Duodenal mucosa (tissue), 2 donors: Measurements from ENCODE around the gene CIAPIN1.
A peak's percentile ranks its signal among the peaks of the same experiment; 100 is the strongest.

ENCODE experiments used
- H3K27ac ChIP-seq: one replicate; pipeline ENCODE4 v1.7.0; 2013; ENCODE audit warnings: low read depth, low read length
- H3K27me3 ChIP-seq, 2 donors: one replicate each; pipeline ENCODE4 v1.7.0; 2013; ENCODE audit warnings: low read length in 2 of 2, control low read depth in 1 of 2; ENCODE audit not compliant: insufficient read depth in 2 of 2, control insufficient read depth in 1 of 2
- H3K36me3 ChIP-seq, 2 donors: one replicate each; pipeline ENCODE4 v1.7.0; 2013; ENCODE audit warnings: low read length in 2 of 2, control low read depth in 1 of 2; ENCODE audit not compliant: insufficient read depth in 2 of 2, control insufficient read depth in 1 of 2
- H3K4me1 ChIP-seq, 2 donors: one replicate each; pipeline ENCODE4 v1.7.0; 2013; ENCODE audit warnings: low read length in 2 of 2, control low read depth in 1 of 2; ENCODE audit not compliant: insufficient read depth in 2 of 2, control insufficient read depth in 1 of 2
- H3K4me3 ChIP-seq, 2 donors: one replicate each; pipeline ENCODE4 v1.7.0; 2013; ENCODE audit warnings: low read length in 2 of 2, low read depth in 1 of 2
- H3K9ac ChIP-seq, 2 donors: one replicate each; pipeline ENCODE4 v1.7.0; 2013; ENCODE audit warnings: low read length in 2 of 2, low read depth in 1 of 2
- H3K9me3 ChIP-seq, 2 donors: one replicate each; pipeline ENCODE4 v1.7.0; 2013; ENCODE audit warnings: low read length in 2 of 2, control low read depth in 1 of 2; ENCODE audit not compliant: control insufficient read depth in 1 of 2

The CIAPIN1 gene

DNA sequence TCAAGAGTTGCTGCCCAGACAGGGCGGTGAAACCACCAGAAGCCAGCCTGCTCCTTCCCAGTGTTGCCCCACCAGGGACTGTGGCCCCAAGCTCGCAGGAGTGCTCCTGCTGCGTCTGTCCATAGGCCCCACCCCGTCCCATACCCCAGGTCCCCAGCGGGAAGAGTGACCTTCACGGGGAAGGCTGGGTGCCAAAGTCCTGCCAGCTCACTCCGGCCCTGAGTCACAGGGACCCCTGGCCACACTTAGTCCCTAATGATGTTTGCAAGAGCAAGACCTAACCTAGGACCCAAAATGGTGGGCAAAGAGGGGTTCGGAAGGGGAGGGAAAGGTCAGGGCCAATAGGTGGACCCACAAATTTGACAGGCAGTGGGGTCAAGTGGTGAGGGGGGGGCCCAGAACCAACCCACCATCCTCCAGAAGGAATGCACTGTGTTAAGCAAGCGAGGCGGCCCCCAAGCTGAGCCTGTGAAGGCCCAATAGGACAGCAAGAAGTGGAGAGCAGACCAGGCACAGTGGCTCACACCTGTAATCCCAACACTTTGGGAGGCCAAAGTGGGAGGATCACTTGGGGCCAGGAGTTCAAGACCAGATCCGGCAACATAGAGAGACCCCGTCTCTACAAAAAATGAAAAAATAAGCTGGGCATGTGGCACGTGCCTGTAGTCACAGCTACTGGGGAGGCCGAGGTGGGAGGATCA is 35.8 kb upstream of the CIAPIN1 start:
- H3K4me1 ChIP-seq, result peaks cover 53% of the 10 kb centered on the region in 2 donors

DNA sequence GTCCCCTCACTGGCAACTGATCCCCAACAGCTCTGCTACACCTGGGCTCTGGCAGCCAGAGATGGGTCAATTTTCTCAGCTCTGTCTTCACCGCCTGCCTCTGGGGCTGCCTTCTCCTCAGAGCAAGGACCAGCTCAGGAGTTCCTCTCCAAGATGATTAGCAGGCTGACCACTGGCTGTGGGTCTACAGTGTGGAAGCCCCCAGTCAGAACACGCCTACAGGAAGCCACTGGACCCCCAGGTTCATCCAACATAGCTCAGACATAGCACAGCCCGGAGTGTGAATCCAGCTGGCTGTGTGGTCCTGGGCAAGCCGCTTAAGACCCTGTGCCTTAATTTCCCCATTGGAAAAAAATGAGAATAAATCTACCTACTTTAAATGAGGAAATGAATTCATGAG is 34.2 kb upstream of the CIAPIN1 start:
- no peak overlapping the region for H3K27ac ChIP-seq
- peaks cover 53 to 56% of the 10 kb centered on the region in 2 donors for H3K4me1 ChIP-seq
- no peak overlapping the region for H3K9ac ChIP-seq
- H3K4me3 ChIP-seq, result no peak overlapping the region
- no peaks in the 10 kb centered on the region for H3K27me3 ChIP-seq
- peaks cover 3 to 6% of the 10 kb centered on the region in 2 donors for H3K36me3 ChIP-seq
- H3K9me3 ChIP-seq, result no peaks in the 10 kb centered on the region

More for the DNA sequence above, 35.8 kb upstream of the CIAPIN1 start:
- Histone ChIP-seq H3K27me3 (no peaks in the 10 kb centered on the region), H3K36me3 (peaks cover under 1 to 3% of the 10 kb centered on the region in 2 donors), H3K4me3 (no peak overlapping the region), H3K9me3 (no peaks in the 10 kb centered on the region), H3K27ac (no peak overlapping the region), H3K9ac (no peak overlapping the region)

DNA sequence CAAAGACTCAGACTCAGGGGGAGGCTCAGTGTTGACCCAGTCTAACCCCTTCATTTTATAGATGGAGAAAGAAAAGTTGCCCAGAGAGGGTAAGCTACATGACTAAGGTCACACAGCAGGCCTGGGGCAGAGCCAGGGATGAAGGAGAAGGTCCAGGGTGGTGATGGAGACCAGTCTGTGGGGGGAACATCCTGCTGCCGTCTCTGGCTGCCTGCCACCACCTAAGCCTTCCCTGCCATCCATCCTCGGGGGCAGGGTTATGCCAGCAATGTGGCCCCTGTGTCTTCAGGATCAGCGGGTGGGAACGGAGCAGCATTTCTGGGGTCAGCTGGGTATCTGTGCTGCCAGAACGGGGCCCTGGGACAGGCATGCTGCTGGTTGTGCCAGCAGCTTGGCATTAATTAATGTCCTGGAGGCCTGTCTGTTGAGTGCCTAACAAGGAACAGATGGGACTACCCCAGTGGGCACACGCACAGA is 33.6 kb upstream of the CIAPIN1 start:
- Histone ChIP-seq H3K27ac (peak overlapping the region; percentile 41), H3K9me3 (no peaks in the 10 kb centered on the region), H3K4me1 (peaks cover 56 to 61% of the 10 kb centered on the region in 2 donors), H3K27me3 (no peaks in the 10 kb centered on the region), H3K9ac (peak overlapping the region in 1 of 2 donors; percentile 35), H3K4me3 (peak overlapping the region in 1 of 2 donors; percentile 35), H3K36me3 (peaks cover 6 to 11% of the 10 kb centered on the region in 2 donors)

DNA sequence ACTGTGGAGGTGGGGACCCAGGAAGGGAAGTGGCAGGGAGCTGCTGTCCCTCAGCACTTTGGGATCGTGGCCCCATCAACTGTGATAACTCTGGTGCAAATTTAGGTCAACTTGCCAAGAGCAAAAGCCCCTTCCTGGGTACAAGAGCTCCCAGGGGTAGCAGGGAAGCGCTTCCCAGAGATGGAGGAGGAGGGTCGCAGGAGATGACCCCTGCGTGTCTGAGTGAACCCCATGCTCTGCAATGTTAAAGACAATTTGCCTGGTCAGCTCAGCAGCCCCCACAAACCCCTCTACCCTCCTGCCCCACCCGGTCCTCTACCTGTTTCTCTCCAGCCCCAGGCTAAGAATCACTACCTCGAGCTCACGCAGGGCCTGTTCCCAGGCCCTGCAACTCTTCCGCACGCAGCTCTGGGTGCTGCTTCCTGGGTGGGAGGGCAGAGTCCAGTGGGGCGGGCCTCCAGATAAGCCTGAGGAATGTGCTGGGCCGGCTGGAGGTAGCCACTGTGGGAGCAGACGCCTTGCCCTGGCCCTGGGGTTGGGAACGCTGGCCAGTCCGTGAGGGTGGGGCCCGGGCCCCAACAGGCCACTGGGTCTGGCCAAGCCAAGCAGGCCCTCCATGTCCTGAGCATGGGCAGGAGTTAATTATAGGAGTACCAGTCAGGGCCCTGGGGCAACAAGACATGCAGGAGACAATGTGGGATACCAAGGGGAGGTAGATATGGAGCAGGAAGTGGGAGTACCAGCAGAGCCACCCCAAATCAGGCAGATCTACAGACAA is 33.0 kb upstream of the CIAPIN1 start:
- H3K4me1 ChIP-seq, result peaks cover 50 to 61% of the 10 kb centered on the region in 2 donors
- no peaks in the 10 kb centered on the region for H3K27me3 ChIP-seq
- peak overlapping the region; percentile 73 to 74 for H3K4me3 ChIP-seq
- H3K27ac ChIP-seq, result peak overlapping the region; percentile 41
- H3K9me3 ChIP-seq, result no peaks in the 10 kb centered on the region
- H3K36me3 ChIP-seq, result peaks cover 7 to 14% of the 10 kb centered on the region in 2 donors
- peak overlapping the region; percentile 35 to 36 for H3K9ac ChIP-seq

DNA sequence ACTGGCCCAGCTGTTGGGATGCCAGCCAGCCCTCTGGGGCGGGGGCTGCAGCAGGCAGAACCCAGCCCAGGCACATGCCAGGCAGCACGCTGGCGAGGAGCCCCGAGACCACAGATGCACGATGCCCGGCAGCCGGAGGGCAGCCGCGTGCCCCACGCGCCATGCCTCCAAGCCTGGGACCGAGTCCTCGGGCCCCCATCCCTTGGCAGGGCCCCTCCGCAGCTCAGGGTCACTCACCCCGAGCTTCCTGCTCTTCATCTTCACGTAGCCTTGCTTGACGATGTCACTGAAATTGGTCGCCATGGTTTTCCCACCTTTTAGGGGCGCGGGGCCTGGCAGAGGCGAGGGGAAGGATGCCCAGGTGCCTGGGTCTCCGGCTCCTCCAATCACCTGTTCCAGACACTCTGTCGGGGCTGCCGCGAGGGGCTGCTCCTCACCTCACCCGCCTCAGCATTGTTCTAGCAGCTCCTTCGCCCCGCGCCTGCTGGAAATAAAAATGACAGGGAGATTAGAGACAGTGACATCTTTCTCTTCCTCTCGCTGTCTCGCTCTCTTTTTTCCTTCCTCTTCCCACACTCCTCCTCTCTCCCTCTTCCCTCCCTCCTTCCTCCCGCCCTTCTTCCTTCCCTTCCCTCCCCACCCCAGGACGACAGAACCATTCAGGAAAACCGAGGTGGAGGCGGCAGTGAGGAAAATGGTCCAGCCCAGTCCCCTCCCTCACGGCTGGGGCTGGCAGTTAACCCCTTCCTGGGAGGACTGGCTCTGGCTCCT is 32.2 kb upstream of the CIAPIN1 start:
- H3K4me1 ChIP-seq, result peaks cover 42 to 53% of the 10 kb centered on the region in 2 donors
- H3K4me3 ChIP-seq, result peak overlapping the region; percentile 73 to 74

DNA sequence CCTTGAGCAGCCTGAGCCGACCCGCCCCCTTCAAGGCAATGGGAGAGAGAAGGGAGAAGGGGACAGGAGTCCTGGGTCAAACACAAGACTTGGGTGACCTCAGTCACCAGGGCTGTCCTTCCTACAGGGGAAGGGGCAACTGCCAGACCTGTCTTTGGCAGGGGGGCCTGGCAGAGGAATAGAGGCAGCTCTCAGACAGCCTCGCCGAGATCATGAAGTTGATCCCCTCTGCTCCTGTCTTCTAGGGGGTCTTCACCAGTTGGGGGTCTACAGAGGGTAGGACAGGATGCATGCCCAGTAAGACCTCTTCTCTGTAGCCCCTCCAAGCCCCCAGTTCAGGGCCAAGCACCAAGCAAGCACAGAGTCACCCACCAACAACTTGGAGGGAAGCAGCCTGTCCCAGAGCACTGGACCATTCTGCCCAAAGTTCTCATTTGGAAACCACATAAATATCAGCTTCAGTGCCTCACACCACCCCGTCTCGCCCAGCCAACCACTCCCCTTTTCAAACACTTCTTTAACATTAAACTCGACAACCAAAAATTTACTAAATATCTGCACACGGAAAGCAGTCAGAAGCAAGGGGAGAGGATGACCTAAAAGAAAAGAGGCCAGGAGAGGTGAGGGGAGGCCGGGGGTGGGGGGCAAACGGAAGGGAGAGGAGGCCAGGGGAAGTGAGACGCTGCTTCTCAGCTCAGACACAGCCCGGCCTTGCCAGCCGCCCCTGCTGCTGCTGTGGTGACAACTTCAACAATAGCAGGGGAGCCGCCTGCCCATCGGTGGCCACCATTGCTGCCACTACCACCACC is 31.4 kb upstream of the CIAPIN1 start:
- H3K27me3 ChIP-seq, result no peaks in the 10 kb centered on the region
- peak overlapping the region; percentile 36 to 54 for H3K9ac ChIP-seq
- H3K4me1 ChIP-seq, result peaks cover 35 to 45% of the 10 kb centered on the region in 2 donors
- no peaks in the 10 kb centered on the region for H3K9me3 ChIP-seq
- H3K4me3 ChIP-seq, result peak overlapping the region; percentile 73 to 74
- H3K36me3 ChIP-seq, result peaks cover 17 to 28% of the 10 kb centered on the region in 2 donors
- no peak overlapping the region for H3K27ac ChIP-seq

More for the DNA sequence above, 32.2 kb upstream of the CIAPIN1 start:
- Histone ChIP-seq H3K36me3 (peaks cover 11 to 20% of the 10 kb centered on the region in 2 donors), H3K27me3 (no peaks in the 10 kb centered on the region), H3K27ac (no peak overlapping the region), H3K9me3 (no peaks in the 10 kb centered on the region), H3K9ac (peak overlapping the region; percentile 36 to 54)

DNA sequence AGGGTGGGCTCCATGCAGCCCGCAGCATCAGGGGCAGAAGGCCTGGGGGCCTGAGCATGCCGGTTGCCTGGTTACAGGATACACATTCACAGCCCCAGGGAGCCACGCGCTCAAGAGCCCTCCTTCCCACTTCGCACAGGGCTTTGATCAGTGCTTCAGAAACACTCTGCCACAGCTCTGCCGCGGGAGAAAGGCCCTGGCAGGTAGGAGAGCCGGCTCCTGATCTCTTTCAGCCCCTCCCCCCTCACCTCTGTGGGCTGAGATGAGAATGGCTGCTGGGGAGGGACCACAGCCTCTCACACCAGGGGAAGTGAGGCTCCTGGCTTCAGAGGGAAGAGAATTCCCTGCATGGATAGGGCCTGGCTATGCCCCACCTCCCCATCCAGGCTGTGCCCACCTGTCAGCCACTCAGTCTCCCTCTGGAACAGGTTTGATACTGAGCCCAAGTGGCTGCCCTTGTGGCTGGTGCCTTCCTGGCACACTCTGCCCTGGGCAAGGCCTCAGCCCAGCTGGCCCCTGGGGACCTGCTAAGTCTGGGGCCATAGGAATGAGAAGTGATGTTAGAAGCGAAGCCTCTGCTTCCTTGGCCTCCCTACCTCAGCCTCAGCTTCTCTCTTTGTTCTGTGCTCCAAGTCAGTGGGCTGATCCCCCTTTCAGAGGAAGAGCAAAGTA is 30.5 kb upstream of the CIAPIN1 start:
- Histone ChIP-seq H3K36me3 (peaks cover 23 to 37% of the 10 kb centered on the region in 2 donors), H3K9ac (no peak overlapping the region), H3K4me3 (no peak overlapping the region), H3K9me3 (no peaks in the 10 kb centered on the region), H3K27me3 (no peaks in the 10 kb centered on the region), H3K27ac (no peak overlapping the region), H3K4me1 (peaks cover 34 to 46% of the 10 kb centered on the region in 2 donors)

DNA sequence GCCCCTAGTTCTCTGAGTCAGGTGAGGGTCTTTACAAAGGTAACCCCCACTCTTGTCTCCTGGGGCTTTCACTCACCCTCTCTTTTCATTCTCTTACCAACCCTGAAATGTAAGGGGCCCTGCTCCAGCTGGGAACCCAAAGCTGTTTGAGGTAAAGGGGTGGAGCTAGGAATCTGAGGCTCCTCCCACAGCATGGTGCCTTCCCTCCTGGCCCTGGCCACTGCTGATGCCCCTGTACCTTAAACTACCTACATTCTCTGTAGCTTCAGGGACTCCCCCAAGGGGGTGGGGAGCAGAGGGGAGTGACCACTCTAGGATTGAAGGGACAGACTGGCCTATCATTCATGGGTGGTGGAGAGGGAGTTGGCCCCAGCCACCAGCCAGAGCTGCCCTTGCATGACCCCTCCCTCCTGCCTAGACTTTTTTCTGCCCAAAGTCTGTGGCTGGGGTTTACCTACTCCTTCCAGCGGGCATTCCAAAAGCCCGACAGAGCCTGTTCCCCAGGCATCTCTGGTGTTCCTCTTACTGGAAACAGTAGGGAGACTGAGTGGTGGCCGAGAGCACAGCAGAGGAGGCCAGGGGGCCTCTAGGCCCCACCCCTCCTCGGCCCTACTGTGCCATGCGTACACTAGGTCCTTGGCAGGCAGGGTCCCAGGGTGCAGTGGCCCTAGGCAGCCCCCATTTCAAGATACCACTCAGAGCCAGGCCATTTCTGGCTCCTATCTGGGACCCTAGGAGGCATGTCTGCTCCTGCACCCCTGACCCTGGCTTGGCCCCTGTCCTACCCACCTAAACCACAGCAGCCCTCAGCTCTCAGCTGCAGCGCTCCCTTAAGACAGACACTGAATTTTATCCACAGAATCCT is 29.6 kb upstream of the CIAPIN1 start:
- no peak overlapping the region for H3K27ac ChIP-seq
- peaks cover 41 to 55% of the 10 kb centered on the region in 2 donors for H3K4me1 ChIP-seq
- no peak overlapping the region for H3K9ac ChIP-seq
- H3K4me3 ChIP-seq, result no peak overlapping the region
- H3K9me3 ChIP-seq, result no peaks in the 10 kb centered on the region
- H3K27me3 ChIP-seq, result no peaks in the 10 kb centered on the region
- peaks cover 23 to 46% of the 10 kb centered on the region in 2 donors for H3K36me3 ChIP-seq
